A673 (cell line): Measurements from ENCODE around the gene FAM43A. TPM values are rescaled to one million over a fixed set of nuclear protein-coding genes. Genes with fewer than 3 reads are reported as not detected.

Source experiments
- BruUV-seq: library from RNA; stranded (reverse); fragments of 400-500 nt; replicated peaks from 2 replicates; lab custom pipeline; 2021; lab: Mats Ljungman, UMichigan
- CTCF ChIA-PET: fragments of 300-600 bp; sonication (Branson Sonifier 250); formaldehyde crosslinking; loops from one replicate; lab custom pipeline; 2022; ENCODE audit warnings: antibody characterized with exemption; lab: Charles Lee
- POLR2A ChIA-PET: fragments of 300-600 bp; sonication (Branson Sonifier 250); formaldehyde crosslinking; loops from one replicate; lab custom pipeline; 2022; ENCODE audit warnings: antibody characterized with exemption; ENCODE audit not compliant: low non-redundant PET; lab: Charles Lee
- DNase-seq: peaks from one replicate; pipeline ENCODE4 v3.0.0-alpha.2; 2015; ENCODE audit warnings: low spot score
- H3K27ac ChIP-seq: fragments of 200-600 bp; sonication (generic); 2 replicates; pipeline ENCODE4 v1.5.1; 2016; ENCODE audit warnings: mixed run types, low read depth, mild to moderate bottlenecking, mixed read lengths, antibody characterized with exemption, low read length; ENCODE audit not compliant: poor library complexity, severe bottlenecking
- H3K27me3 ChIP-seq: fragments of 200-600 bp; sonication (generic); replicated peaks from 2 replicates; pipeline ENCODE4 v1.6.1; 2017; ENCODE audit warnings: mixed run types, low read depth, mild to moderate bottlenecking, mixed read lengths, antibody characterized with exemption, low read length; ENCODE audit not compliant: insufficient read depth, poor library complexity
- H3K36me3 ChIP-seq: fragments of 200-600 bp; sonication (generic); 2 replicates; pipeline ENCODE4 v1.6.1; 2016; ENCODE audit warnings: mixed run types, mild to moderate bottlenecking, mixed read lengths, antibody characterized with exemption, low read length; ENCODE audit not compliant: insufficient read depth, poor library complexity, severe bottlenecking
- H3K4me1 ChIP-seq: fragments of 200-600 bp; sonication (generic); 2 replicates; pipeline ENCODE4 v1.6.1; 2017; ENCODE audit warnings: mixed run types, mild to moderate bottlenecking, mixed read lengths, antibody characterized with exemption, low read length; ENCODE audit not compliant: insufficient read depth, poor library complexity, severe bottlenecking
- H3K4me3 ChIP-seq: fragments of 200-600 bp; sonication (generic); 2 replicates; pipeline ENCODE4 v1.5.1; 2016; ENCODE audit warnings: low read depth, mixed run types, mild to moderate bottlenecking, mixed read lengths, low read length; ENCODE audit not compliant: poor library complexity, severe bottlenecking
- H3K9me3 ChIP-seq: fragments of 200-600 bp; sonication (generic); 2 replicates; pipeline ENCODE4 v1.6.1; 2016; ENCODE audit warnings: mixed run types, low read depth, mild to moderate bottlenecking, mixed read lengths, antibody characterized with exemption, low read length; ENCODE audit not compliant: poor library complexity, severe bottlenecking
- CTCF ChIP-seq: fragments of 300-800, 200-600 bp; sonication (generic); conservative IDR thresholded peaks from 2 replicates; pipeline ENCODE4 v1.5.1; 2017; ENCODE audit warnings: low read depth, mild to moderate bottlenecking, antibody characterized with exemption, low read length, moderate library complexity, mixed read lengths
- EZH2 ChIP-seq: fragments of 200-600 bp; sonication (generic); IDR thresholded peaks from 2 replicates; pipeline ENCODE4 v1.6.1; 2017; ENCODE audit warnings: borderline replicate concordance, low read depth, mild to moderate bottlenecking, mixed read lengths, antibody characterized with exemption, low read length; ENCODE audit not compliant: poor library complexity, severe bottlenecking
- intact Hi-C: fragments of 100-400 bp; cut with micrococcal nuclease; formaldehyde crosslinking; loops from one replicate; pipeline ENCODE4 v1.10.0; 2022; ENCODE audit not compliant: unreplicated experiment
- total RNA-seq: library from RNA; stranded (reverse); gene quantifications from 2 replicates; pipeline ENCODE4 v1.2.3, GENCODE V29; 2021

Gene FAM43A
- total RNA-seq, 1 experiment from 2014 or later = 38.7 TPM

- POLR2A ChIA-PET = no interaction called here
- H3K9me3 ChIP-seq = no peaks in the 10 kb centered on the region
- no peak for DNase-seq
- peaks cover 70% of the 10 kb centered on the region for H3K36me3 ChIP-seq
- no peaks in the 10 kb centered on the region for H3K4me1 ChIP-seq
- intact Hi-C loops = no loop called here
- no peak overlapping the region for H3K27ac ChIP-seq
- H3K27me3 ChIP-seq = no peaks in the 10 kb centered on the region
- BruUV-seq = no TSS peak
- TF ChIP-seq CTCF (no peak), EZH2 (no peak)
- H3K4me3 ChIP-seq = no peak overlapping the region
- CTCF ChIA-PET = no interaction called here
Observed at GRCh38 chr3:194647747-194648146, 37.9 kb upstream of the FAM43A start.

- TF ChIP-seq EZH2 (no peak), CTCF (no peak)
- Histone ChIP-seq H3K4me3 (no peak overlapping the region), H3K27ac (no peak overlapping the region), H3K9me3 (no peaks in the 10 kb centered on the region), H3K36me3 (peaks cover 49% of the 10 kb centered on the region), H3K27me3 (no peaks in the 10 kb centered on the region), H3K4me1 (no peaks in the 10 kb centered on the region)
- BruUV-seq = no TSS peak
- POLR2A ChIA-PET = no interaction called here
- intact Hi-C loops = no loop called here
- no peak for DNase-seq
- CTCF ChIA-PET = no interaction called here
Observed at GRCh38 chr3:194654443-194654842, 31.2 kb upstream of the FAM43A start.

GRCh38 chr3:194657439-194657838 is 28.2 kb upstream of the FAM43A start:
- Histone ChIP-seq H3K27ac (no peak overlapping the region), H3K4me1 (no peaks in the 10 kb centered on the region), H3K4me3 (no peak overlapping the region), H3K27me3 (no peaks in the 10 kb centered on the region), H3K36me3 (peaks cover 40% of the 10 kb centered on the region), H3K9me3 (no peaks in the 10 kb centered on the region)
- ChIA-PET POLR2A (no interaction called here), CTCF (no interaction called here)
- intact Hi-C loops = no loop called here
- no TSS peak for BruUV-seq
- TF ChIP-seq CTCF (no peak), EZH2 (no peak)
- no peak for DNase-seq
